GM10266 (cell line): ENCODE results near the gene CLCN7.
A peak's percentile ranks its signal among the peaks of the same experiment; 100 is the strongest.

Experiments used
- DNase-seq: peaks from one replicate; pipeline ENCODE4 v3.0.0; 2012; ENCODE audit errors: extremely low spot score
- CTCF ChIP-seq: IDR thresholded peaks from 2 replicates; pipeline ENCODE4 v1.5.1; 2012; ENCODE audit warnings: mild to moderate bottlenecking, low read depth; ENCODE audit not compliant: control insufficient read depth, insufficient read depth; ENCODE audit errors: missing control alignments

Gene CLCN7

GRCh38 chr16:1430214-1430758 lies 44.5 kb downstream of the CLCN7 start:
- TF ChIP-seq CTCF, result no peak

GRCh38 chr16:1429631-1430030 lies 45.2 kb downstream of the CLCN7 start:
- DNase-seq, result no peak
- TF ChIP-seq CTCF, result no peak

More at GRCh38 chr16:1430214-1430758, 44.5 kb downstream of the CLCN7 start:
- no peak for DNase-seq

GRCh38 chr16:1429012-1429411 lies 45.8 kb downstream of the CLCN7 start:
- no peak for TF ChIP-seq CTCF
- DNase-seq, result no peak

- TF ChIP-seq CTCF, result peak; percentile 70
- peak; percentile 90 for DNase-seq
These were observed 46.3 kb downstream of the CLCN7 start for GRCh38 chr16:1428511-1428910.

- TF ChIP-seq CTCF, result no peak
- DNase-seq, result no peak
These were observed 47.1 kb downstream of the CLCN7 start for GRCh38 chr16:1427473-1428461.

GRCh38 chr16:1426734-1427471 lies 47.9 kb downstream of the CLCN7 start:
- no peak for TF ChIP-seq CTCF
- DNase-seq, result no peak
